Esophagus squamous epithelium (tissue), 5 donors: ENCODE data around the gene KCNAB1. TPM values are rescaled to one million over a fixed set of nuclear protein-coding genes. Genes with fewer than 3 reads are reported as not detected.

Experiments used
- DNase-seq: peaks from one replicate; lab custom pipeline; 2025; lab: John Stamatoyannopoulos, UW
- H3K27ac ChIP-seq, 4 donors: fragments of 200-600 bp; sonication (generic); one replicate each; pipeline ENCODE4 v1.5.1; 2016 to 2019; ENCODE audit warnings: mild to moderate bottlenecking in 1 of 4
- H3K27me3 ChIP-seq, 4 donors: fragments of 200-600 bp; sonication (generic); 1 replicate in 3 of 4; 2 replicates in 1 of 4; pipeline versions ENCODE4 v1.5.1 to v1.6.0; 2017 to 2021; ENCODE audit warnings: antibody characterized with exemption in 1 of 4
- H3K36me3 ChIP-seq, 3 donors: fragments of 200-600 bp; sonication (generic); one replicate each; pipeline ENCODE4 v1.5.1; 2016 to 2019
- H3K4me1 ChIP-seq, 3 donors: fragments of 200-600 bp; sonication (generic); one replicate each; pipeline ENCODE4 v1.5.1; 2017 to 2019
- H3K4me3 ChIP-seq, 4 donors: fragments of 200-600 bp; sonication (generic); 1 replicate in 3 of 4; 2 replicates in 1 of 4; pipeline ENCODE4 v1.5.1; 2016 to 2019; ENCODE audit warnings: mild to moderate bottlenecking in 2 of 4, moderate library complexity in 1 of 4
- H3K9me3 ChIP-seq, 3 donors: fragments of 200-600 bp; sonication (generic); one replicate each; pipeline ENCODE4 v1.5.1; 2016 to 2019
- CTCF ChIP-seq, 6 experiments: fragments of 450-650 bp in 4 of 6; fragments of 200-600 bp in 2 of 6; sonication (generic) in 2 of 6; IDR thresholded peaks; one replicate each; pipeline ENCODE4 v1.5.1; 2016 to 2019; ENCODE audit warnings: antibody characterized with exemption in 6 of 6, mild to moderate bottlenecking in 4 of 6, moderate library complexity in 4 of 6
- POLR2A ChIP-seq, 4 donors: fragments of 450-650 bp; IDR thresholded peaks; one replicate each; pipeline ENCODE4 v1.6.1; 2017; ENCODE audit warnings: antibody characterized with exemption in 4 of 4, mild to moderate bottlenecking in 4 of 4, moderate library complexity in 3 of 4
- WGBS, 2 donors: methylation state at CpG; one replicate each; pipeline ENCODE4 v1.1.5; 2018; 5-methylcytosine and 5-hydroxymethylcytosine counted together
- intact Hi-C: fragments of 100-400 bp; cut with DNase I; formaldehyde crosslinking; loops from one replicate; pipeline ENCODE4 v1.15.0; 2022
- total RNA-seq, 4 donors: library from RNA; depleted of rRNA; stranded (reverse); fragments of >200 nt; gene quantifications; one replicate each; pipeline ENCODE4 v1.1.0, GENCODE V29; 2016
- donor health status: DM: yes; HTN: yes; CAD: no.

The KCNAB1 gene
- total RNA-seq, 4 donors from 2014 or later = 0.40 to 6.6 (median 1.3) TPM

DNA sequence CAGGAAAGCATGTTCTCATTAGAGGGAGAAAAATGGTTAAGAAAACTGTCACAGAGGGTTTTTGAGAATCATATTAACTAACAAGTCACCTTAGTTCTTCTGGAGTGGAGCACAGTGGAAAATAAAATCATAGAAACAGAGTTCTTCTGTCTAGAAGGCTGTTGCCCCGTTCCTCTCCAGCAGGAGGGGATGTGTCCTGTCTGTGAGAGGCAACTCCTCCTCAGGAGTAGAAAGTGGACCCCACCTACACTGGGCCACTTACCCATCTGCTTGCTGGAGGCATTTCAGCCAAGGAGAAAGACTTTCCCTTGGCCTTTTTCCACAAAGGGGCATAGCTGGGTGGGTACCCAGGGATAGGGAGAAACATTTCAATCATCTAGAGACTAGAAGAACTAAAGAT is 327.9 kb downstream of the KCNAB1 start:
- Histone ChIP-seq H3K27ac (no peak overlapping the region), H3K4me1 (peaks cover 0 to 7% (median 0%) of the 10 kb centered on the region in 3 donors), H3K36me3 (no peaks in the 10 kb centered on the region), H3K27me3 (no peaks in the 10 kb centered on the region), H3K9me3 (no peaks in the 10 kb centered on the region), H3K4me3 (no peak overlapping the region)
- 64 to 67% methylated on average over 1 of the region's 1 CpG for WGBS, 2 donors
- intact Hi-C loops = no loop called here
- no peak for DNase-seq
- TF ChIP-seq CTCF (IDR thresholded peaks at IDR 0.05) = peak in 4 of 6 experiments; percentile 12 to 48 (median 26)
- TF ChIP-seq POLR2A (IDR thresholded peaks at IDR 0.05) = no peak

DNA sequence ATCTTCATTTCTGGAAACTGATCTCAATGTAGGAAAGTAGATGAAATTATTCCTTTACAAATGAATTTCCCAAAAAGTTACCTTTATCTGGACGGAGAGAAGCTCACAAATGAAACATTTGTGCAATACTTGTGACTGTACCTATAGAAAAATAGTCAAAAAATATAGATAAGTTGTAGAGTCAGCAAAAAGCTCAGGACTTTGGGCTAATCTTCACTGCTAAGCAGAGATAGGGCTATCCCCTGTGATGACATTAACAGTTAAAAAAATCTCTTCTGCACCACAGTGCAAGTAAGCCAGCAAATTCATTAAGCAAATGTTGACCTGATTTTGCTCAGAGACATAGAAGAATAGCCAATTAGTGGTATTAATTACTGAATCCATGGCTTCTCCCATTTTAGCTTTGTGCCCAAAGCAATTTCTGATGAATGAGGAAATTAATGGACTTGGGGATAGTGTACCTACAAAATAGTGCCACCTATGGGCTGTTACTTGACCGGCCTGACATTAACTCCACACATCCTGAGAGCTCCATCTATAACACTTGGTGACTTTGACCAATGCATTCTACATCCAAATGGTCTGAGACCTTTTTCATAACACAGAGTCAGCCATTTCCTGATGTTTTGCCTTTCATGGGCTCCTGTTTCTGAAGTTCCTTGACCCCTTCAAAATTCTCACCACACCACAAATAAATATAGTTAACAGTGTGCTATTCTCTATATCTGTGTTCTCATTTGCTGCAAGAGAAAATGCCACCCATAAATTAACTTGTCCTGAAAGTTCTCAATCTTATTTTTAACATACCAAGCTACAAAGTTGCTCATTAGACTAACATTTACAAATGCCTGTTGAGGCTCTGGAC is 329.6 kb downstream of the KCNAB1 start:
- Histone ChIP-seq H3K4me3 (no peak overlapping the region), H3K4me1 (no peaks in the 10 kb centered on the region), H3K9me3 (no peaks in the 10 kb centered on the region), H3K36me3 (no peaks in the 10 kb centered on the region), H3K27ac (no peak overlapping the region), H3K27me3 (no peaks in the 10 kb centered on the region)
- WGBS, 2 donors = 55 to 64% methylated on average over 2 of the region's 2 CpGs
- peak; percentile 32 to 60 (median 33) for TF ChIP-seq CTCF (IDR thresholded peaks at IDR 0.05)
- TF ChIP-seq POLR2A (IDR thresholded peaks at IDR 0.05) = no peak
- DNase-seq = no peak
- intact Hi-C loops = no loop called here

- no peak for DNase-seq
- Histone ChIP-seq H3K36me3 (no peaks in the 10 kb centered on the region), H3K27ac (peak overlapping the region in 1 of 4 donors; percentile 77), H3K4me3 (no peak overlapping the region), H3K27me3 (no peaks in the 10 kb centered on the region), H3K9me3 (no peaks in the 10 kb centered on the region), H3K4me1 (peaks cover 0 to 44% (median 0%) of the 10 kb centered on the region in 3 donors)
- TF ChIP-seq CTCF (IDR thresholded peaks at IDR 0.05) (no peak), POLR2A (IDR thresholded peaks at IDR 0.05) (no peak)
- WGBS, 2 donors = 79 to 94% methylated on average over 2 to 4 of the region's 4 CpGs
- intact Hi-C loops = no loop called here
Observed at GRCh38 chr3:156455839-156456238, 335.5 kb downstream of the KCNAB1 start.

- no peaks in the 10 kb centered on the region for H3K27me3 ChIP-seq
- H3K9me3 ChIP-seq = no peaks in the 10 kb centered on the region
- H3K4me3 ChIP-seq = no peak overlapping the region
- intact Hi-C loops = no loop called here
- no peak for DNase-seq
- 45 to 47% methylated on average over 2 to 5 of the region's 5 CpGs for WGBS, 2 donors
- peaks cover 0 to 44% (median 0%) of the 10 kb centered on the region in 3 donors for H3K4me1 ChIP-seq
- TF ChIP-seq POLR2A (IDR thresholded peaks at IDR 0.05) = no peak
- no peak for TF ChIP-seq CTCF (IDR thresholded peaks at IDR 0.05)
- peak overlapping the region; percentile 36 to 77 (median 48) for H3K27ac ChIP-seq
- no peaks in the 10 kb centered on the region for H3K36me3 ChIP-seq
Observed at GRCh38 chr3:156456771-156457224, 336.4 kb downstream of the KCNAB1 start.

GRCh38 chr3:156459434-156459833 is 339.1 kb downstream of the KCNAB1 start:
- 34 to 39% methylated on average over 5 to 7 of the region's 7 CpGs for WGBS, 2 donors
- Histone ChIP-seq H3K27ac (no peak overlapping the region), H3K36me3 (no peaks in the 10 kb centered on the region), H3K27me3 (no peaks in the 10 kb centered on the region), H3K9me3 (no peaks in the 10 kb centered on the region), H3K4me3 (no peak overlapping the region), H3K4me1 (peaks cover 0 to 44% (median 0%) of the 10 kb centered on the region in 3 donors)
- TF ChIP-seq CTCF (IDR thresholded peaks at IDR 0.05) = no peak
- TF ChIP-seq POLR2A (IDR thresholded peaks at IDR 0.05) = no peak
- intact Hi-C loops = no loop called here
- no peak for DNase-seq
